Activated T-cell treated with anti-CD3 and anti-CD28 coated beads for 4 hours (primary cell): ENCODE data around the gene KCNK13.
"Not testable (repeated sequence)": the region's sequence is repeated elsewhere in the genome, so short reads cannot be mapped to it uniquely, and the experiment has no call there.

Source experiments
- DNase-seq: peaks from one replicate; pipeline ENCODE4 v3.0.0-alpha.2; 2020

Gene KCNK13

DNA sequence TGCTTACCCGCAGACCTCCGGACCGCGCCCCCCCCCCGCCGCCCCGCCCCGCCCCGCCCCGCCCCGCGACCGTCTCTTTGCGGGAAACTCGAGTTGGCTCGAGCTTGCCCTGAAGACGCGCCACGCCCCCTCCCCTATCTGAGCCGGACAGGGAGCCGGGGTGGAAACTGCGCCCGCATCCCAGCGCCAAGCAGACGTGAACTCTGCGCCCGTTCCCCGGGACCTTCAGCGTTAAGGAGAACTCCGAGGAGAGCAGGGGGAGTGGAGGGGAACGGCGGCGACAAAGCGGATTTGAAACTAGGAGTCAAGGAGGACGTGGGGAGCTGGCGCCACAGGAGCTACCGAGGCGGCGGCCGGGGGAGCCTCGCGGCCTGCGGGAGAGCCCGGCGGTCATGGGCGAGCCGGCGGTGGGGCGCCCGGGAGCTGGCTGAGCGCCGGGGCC lies at the start of gene KCNK13:
Gene KCNK13, plus strand, starts transcription at position 310 of the 442 bp plus-strand sequence. CDS start 212 bp downstream, outside the sequence.
- no peak for DNase-seq

DNA sequence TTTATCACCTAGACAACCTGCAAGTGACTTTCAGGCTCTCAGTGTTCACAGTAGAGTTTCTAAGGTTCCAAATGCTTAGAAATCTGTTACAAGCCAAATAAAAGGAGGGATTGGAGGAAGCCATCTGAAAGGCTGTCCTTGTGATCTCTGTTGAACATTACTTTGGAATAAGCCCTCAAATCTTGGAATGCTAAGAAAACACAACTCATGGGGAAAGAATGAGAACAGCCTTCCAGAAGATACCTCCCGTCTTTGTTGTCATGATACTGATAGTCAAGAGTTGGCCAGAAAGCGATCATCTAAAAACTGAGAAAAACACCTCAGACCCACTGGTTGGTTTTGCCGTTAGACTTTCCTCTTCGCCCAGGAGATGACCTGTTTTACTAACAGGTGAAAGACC lies 44.4 kb upstream of the KCNK13 start:
- no peak for DNase-seq

DNA sequence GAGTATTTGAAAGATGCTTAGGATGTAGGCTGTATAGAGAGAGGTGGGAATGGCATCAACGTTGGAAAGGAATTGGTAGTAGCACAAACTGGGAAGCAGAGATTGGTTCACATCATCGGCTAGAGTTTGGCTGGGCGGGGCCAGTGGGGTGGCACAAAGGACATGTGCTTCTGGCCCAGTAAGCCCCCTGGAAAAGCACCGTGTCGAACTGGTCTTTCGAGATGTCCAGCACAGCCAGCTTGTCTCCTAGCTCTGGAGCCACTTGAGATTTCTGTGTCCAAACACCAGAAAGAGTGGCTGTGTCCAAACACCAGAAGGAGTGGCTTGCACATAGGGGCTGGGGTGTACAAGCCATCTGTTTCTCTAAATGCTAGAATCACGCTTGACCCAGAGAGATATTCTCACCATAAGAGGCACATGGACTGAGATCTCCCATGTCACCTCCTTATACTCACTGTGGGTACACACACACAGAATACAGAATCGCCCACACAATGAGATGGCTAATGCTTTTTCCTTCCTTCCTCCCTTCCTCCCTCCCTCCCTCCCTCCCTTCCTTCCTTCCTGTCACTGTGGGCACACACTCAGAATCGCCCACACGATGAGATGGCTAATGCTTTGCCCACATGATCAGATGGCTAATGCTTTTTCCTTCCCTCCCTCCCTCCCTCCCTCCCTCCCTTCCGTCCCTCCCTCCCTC lies 41.8 kb upstream of the KCNK13 start:
- DNase-seq = no peak

DNA sequence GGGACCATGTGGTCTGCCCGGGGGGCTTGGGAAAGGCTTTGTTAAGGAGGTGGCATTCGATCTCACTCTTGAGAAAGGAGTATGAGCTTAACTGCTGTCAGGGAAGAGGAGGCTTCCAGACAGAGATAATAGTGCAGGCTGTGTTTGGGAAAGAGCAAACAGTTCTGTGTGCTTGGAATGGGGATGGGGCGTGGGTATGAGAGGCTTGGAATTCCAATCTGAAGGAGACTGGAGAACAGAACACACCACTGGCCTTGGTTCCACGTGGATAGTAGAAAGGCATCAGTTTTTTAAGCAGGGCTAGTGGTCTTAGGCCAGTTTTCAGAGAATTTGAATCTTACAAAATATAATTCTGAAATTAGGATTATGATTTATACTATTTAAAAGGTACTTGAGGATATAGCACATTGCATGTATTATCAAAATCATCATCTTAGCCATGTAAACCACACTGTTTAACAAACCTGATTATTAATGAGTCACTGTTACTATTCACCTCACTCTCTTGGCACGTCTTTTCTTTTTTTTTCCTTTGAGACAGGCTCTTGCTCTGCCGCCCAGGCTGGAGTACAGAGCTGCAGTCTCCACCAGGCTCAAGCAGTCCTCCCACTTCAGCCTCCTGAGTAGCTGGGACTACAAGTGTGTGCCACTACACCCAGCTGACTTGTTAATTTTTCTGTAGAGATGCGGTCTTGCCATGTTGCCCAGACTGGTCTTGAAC lies 38.5 kb upstream of the KCNK13 start:
- no peak for DNase-seq

DNA sequence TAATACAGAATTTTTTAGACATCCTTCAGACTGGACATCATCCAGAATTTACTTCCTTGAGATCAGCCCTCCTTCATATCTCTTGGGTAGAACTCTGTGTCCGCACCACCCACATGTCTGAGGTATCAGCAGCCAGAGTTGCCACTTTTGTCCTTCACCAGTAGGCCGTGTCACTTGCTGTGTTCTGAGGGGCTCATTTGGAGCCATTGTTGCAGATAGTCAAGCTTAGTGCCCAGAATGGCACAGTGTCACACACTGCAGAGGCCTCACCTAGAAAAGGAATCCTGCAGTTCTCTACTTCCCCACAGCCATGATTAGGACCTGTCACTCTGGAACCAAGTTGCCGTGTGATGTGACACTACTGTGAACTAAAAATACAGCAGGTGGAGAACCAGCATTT lies 36.9 kb upstream of the KCNK13 start:
- no peak for DNase-seq

DNA sequence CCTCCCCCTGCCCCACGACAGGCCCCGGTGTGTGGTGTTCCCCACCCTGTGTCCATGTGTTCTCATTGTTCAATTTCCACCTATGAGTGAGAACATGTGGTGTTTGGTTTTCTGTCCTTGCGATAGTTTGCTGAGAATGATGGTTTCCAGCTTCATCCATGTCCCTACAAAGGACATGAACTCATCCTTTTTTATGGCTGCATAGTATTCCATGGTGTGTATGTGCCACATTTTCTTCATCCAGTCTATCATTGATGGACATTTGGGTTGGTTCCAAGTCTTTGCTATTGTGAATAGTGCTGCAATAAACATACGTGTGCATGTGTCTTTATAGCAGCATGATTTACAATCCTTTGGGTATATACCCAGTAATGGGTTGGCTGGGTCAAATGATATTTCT lies 35.2 kb upstream of the KCNK13 start:
- DNase-seq = not testable (repeated sequence)

DNA sequence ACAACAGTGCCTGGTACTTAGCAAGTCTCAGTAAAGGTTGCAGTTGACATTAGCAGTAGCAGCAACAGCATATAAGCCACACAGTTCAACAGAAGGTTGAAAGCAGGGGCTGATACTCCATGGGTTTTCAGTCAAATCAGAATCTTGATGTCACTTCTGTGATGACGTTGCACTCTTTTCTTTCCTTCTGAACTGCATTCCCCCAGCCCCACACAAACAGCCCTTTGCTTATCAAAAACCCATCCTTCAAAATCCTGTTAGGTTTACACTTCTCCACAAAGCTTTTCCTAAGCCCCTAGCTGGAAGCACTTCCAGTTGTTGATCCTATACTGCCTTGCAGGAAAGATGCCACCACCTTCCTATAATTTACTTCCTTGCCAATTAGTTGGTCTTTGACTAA lies 34.0 kb upstream of the KCNK13 start:
- no peak for DNase-seq

DNA sequence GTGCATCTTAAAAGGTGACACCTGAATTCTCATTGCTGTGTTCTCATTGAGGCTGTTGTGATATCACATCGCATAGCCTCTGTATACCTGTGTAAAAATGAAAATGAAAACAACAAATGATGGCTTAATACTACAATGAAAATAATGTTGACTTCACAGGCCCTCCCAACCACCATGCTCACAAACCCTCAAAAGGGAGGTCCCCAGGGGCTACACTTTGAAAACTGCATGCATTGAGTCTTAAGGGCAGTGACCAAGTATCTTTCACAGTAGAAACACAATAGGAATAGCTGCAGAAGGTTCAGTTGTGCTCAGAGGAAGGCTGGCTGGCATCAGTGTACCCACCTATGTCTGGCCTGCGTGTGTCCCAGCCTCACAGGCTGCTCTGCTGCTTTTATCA lies 27.6 kb upstream of the KCNK13 start:
- DNase-seq = no peak

DNA sequence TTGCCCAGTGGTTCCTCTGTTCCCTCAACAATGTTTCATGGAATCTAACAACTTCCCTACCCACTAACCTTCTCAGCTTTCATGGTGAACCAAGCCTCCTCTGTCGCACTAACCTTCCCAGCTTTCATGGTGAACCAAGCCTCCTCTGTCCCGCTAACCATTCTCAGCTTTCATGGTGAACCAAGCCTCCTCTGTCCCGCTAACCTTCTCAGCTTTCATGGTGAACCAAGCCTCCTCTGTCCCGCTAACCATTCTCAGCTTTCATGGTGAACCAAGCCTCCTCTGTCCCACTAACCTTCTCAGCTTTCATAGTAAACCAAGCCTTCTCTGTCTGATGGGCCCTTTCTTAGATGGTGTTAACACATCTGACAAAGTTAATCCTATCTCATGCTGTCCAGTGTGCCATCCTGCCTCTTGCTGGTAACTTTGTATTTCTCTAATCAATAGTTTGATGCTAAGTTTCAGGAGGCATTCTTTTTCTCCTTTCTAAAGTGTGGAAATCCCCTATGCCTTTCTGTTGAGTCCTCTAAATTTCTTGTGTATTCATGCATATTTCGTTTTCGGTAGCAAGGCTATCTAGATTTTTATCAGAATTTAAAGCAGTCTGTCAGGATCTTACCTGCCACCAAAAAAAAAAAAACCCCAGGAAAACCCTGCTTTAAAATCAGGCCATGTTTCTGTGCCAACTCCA lies 26.8 kb upstream of the KCNK13 start:
- DNase-seq = no peak

DNA sequence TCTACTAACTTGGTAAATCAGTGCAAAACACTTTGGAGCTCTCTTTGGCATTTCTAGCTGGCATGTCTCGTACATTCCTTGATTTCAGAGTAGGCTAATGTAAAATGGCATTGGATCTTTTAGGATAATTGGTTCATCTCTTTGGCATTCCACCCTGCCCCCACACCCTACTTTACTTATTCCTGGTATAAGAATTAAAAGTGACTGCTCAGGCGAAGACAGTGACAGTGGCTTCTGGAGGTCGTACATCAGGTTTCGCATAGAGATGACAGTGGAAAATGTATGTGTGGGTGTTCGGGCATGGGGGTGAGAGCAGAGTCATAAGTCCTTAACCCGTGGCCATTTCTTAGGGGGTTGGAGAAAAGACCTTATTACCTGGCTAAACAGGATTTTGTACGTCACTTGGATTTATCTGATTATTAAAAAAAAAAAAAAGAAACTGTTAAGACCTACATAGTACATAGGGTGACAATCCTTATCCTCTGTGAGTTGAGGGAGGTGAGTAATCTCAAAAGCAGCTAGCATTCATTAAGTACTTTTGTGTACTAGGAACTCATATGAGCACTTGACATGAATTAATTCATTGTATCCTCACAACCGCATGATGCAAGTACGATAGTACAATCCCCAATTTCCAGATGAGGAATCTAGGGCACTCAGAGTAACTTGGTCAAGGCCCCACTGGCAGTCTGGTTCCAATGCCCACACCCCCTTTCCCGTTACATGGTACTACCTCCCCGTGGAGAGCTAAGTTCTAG lies 22.4 kb upstream of the KCNK13 start:
- DNase-seq = no peak

DNA sequence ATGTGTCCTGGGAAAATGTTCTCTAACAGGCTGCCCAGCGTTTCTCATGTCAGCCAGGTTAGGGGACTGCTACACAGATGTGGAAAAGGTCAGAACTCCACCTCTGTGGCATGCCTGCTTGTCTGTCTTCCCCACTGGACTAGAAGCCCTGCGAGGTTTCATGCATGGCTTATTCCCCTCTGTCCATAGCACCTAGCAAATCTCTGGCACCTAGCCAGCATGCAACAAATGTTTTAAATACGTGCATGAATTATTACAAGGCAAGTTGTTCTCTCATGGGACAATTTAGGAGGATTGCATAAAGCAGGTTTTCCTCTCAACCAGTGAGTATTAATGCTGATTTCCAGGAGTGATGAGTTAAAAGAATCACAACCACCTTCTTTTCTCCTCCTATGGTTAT lies 21.4 kb upstream of the KCNK13 start:
- no peak for DNase-seq

DNA sequence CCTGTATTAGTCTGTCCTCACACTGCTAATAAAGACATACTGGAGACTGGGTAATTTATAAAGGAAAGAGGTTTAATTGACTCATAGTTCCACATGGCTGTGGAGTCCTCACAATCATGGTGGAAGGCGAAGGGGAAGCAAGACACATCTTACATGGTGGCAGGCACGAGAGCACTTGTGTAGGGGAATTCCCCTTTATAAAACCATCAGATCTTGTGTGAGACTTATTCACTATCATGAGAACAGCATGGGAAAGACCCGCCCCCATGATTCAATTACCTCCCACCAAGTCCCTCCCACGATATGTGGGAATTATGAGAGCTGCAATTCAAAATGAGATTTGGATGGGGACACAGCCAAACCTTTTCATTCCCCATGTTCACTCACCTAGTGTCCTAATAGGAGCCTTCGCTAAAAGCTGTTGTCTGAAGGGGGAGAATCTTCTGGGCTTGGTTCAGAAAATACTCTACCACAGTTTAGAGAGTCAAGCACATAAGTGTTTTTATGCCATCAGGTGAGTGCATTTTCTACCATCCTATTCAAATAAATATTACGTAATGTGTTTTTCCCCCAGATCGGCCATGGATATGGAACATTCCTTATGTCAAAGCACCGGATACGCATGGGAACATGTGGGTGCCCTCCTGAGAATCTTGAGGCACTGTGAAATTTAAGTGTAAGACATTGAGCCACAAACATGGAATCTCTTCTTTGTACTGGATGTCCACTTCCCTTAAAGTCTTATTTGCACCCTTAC lies 19.1 kb upstream of the KCNK13 start:
- no peak for DNase-seq

DNA sequence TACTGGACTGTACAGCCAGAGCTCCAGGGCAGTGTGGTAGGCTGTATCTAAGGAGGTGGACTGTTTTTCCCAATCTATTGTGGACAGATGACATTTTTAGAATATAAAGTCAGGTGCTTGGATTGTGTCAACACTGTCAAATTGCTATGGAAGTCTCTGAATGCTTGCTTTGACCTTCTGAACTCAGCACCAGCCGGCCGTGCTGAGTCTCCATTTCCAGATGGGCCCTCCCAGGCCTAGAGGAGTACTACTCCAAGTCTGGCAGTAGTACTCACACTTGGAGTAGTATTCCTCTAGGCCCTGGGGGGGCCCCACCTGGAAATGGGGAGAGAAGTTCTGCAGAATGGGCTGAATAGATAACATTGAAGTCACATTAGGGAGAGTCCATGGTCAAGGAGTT lies 16.2 kb upstream of the KCNK13 start:
- DNase-seq = no peak

DNA sequence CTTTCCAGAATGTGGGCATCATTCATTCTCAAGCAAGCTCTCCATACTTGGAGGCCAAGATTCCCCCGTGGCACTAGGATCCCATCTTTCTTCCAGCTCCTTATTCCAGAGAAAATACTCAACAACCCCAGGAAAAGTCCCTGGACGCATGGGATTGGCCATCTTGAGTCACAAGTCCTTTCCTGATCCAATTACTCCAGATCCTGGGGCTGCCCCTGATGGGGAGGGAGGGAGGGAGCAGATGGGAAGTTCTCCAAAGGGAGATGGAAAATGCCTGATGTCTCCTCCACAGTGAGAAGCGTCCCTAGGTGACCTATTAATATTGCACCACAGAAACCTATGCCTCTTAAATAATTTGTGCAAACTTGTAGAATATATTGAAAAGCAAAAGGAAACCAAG lies 12.4 kb upstream of the KCNK13 start:
- no peak for DNase-seq

DNA sequence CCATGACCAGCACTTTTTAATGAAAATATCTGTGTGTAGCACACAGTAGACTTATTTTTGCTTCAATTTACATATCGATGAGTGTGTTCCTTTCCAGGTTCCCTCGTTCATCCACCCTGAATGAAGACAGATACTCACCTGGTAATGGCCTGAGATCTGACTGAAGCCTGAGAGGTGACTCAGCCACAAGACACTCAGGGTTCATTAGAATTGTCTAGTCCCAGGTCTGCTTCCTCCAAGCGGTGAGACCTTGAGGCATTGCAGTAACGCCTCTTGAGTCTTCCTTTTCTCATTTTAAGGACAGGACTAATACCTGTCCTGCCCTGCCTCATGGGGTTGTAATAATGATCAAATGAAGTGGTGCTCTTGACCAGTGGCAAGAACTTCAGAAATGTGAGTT lies 11.5 kb upstream of the KCNK13 start:
- no peak for DNase-seq

DNA sequence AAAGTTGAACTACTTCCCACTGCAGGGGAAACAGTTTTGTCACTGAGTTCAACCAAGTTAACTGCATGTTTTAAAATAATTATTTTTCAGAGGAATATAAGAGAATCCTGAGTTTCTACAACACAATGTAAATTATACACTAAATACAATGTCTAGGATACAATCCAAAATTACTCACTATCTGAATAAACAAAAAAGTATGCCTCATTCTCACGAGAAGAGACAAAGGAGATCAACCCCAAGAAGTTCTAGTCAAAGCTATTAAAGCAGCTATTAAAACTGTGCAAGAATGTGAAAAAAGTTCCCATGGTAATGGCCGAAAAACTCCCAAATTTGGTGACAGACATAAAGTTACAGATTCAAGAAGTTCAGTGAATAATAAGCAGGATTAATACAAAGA lies 8.8 kb upstream of the KCNK13 start:
- no peak for DNase-seq

DNA sequence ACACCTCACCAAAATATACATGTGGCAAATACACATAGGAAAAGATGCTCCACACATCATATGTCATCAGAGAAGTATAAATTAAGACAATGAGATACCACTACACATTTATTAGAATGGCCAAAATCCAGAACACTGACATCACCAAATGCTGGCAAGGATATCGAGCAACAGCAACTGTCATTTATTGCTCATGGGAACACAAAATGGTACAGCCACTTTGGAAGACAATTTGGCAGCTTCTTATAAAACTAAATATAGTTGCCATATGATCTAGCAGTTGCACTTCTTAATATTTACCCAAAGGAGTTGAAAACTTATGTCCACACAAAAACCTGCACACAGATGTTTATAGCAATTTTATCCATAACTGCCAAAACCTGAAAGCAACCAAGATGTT lies 7.0 kb upstream of the KCNK13 start:
- no peak for DNase-seq

DNA sequence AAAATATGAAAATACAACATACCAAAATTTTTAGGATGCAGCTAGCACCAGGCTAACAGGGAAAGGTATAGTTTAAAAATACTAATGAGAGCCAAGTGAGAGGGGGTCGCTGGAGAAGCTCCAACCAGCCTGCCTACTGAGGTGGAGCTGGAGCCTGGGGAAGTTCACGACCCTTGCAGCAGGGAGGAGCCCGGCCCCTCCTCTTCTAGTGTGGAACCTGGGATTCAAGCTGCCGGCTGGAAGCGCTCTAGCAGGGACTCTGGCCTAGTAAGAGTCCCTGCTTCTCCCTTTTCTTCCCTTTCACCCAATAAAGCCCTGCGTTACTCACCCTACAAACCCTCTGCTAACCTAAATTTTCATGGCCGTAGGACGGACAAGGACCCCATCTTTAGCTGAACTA lies 5.0 kb upstream of the KCNK13 start:
- no peak for DNase-seq

DNA sequence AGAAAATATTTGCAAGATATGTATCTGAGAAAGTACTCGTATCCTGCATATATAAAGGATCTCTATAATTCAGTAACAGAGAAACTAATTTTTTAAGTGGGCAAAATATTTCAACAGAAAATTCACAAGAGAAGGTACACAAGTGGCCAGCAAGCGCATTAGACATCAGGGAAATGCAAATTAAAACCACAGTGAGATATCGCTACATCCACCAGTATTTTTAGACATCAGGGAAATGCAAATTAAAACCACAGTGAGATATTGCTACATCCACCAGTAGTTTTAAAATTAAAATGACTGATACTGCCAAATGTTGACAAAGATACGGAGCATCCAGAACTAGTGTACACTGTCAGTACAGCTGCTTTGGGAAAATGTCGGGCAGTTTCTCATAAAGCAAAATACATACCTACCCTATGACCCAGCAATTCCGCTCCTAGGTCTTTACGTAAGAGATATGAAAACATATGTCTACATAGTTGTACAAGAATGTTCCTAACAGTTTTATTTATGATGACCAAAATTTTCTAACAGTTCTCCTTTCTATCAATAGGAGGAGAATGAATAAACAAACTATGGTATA lies 2.8 kb upstream of the KCNK13 start:
- DNase-seq = no peak

DNA sequence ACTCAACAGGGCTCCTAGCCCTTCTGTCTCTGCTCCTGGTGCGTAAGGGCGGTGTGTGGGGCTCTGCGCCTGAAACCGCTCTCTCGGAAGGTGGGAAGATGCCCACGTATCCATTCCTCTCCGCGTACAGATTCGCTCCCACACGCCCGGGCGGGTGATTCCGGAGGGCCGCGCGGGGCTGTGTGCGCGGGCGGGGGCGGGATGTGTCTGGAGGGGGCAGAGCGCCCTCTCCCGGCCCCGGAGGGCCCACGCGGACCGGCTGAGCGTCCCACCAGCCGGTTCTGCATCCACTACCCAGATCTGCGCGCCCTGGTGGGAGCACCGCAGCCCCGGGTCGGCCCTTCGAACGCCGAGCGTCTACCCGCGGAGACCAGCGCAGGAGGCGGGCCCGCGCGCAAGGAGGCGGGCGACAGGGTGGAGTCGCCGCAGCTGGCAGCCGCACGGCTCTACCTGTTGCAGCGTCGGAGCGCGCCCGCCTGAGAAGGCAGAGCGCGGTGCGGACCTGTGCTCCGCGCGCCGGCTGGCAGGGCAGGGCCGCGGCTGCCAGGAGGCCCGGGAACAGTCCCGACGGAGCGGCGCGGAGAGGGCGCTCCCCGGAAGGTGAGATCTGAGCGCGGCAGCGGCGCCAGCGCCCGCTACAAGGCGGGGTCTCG lies 1.4 kb upstream of the KCNK13 start:
- DNase-seq = peak; percentile 48

DNA sequence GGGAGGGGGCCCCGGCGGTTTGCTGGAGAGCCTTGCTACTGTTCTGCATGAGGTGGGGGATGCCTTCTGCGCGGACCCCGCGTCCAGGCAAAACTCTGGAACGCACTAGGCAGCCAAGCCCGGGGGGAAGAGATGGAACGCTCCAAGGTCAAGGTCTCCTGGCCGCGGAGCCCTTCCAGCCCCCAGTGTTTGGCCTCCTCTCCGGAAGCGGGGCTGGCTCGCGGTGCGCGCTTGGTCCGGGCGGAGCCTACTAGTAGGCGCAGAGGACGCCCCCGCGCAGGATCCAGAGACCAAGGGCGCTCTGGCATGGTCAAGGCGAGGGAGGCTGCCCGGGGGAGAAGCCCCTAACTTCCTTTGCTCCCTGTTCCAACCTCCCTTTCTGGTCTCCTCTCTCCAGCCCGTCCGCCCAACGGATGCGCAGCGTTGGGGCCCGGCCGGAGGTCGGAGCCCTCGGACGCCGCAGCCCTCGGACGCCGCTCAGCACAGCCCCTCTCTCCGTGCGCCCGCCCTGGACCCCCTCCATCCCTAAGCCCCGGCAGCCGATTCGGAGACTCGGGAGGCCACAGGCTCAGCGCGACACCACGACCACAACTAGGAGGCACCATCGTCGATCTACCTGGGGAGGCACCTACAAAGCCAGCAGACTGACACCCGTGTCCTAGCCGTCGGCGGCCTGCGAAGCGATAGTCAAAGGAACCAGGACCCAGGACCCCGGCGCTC lies 669 bp upstream of the KCNK13 start:
- DNase-seq = no peak
